ENCODE measurements around the gene GABBR2. TPM values are rescaled to one million over a fixed set of nuclear protein-coding genes. Genes with fewer than 3 reads are reported as not detected.
A peak's percentile ranks its signal among the peaks of the same experiment; 100 is the strongest.

The GABBR2 gene
- total RNA-seq, 1 donor: not detected

DNA sequence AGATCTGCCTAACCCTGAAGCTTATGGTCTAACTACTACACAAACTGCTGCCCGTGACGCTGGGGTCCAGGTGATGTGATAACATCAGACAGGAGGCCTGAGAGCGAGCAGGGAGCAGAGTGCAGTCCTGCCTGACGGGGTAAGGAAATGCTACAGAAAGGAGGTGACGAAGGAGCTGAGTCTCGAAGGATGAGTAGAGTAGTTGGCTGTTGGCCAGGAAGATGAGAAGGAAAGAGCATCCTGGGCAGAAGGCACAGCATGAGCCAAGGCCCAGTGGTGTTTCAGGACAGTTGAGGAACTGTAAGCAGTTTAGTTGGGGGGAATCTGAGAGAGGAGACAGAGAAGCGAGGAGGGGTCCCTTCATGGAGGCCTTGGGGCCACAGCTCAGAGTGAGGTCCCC lies 317.3 kb downstream of the GABBR2 start:
- DNase-seq (ENCODE audit: low read depth): no peak
- TF ChIP-seq, protein P1, sequence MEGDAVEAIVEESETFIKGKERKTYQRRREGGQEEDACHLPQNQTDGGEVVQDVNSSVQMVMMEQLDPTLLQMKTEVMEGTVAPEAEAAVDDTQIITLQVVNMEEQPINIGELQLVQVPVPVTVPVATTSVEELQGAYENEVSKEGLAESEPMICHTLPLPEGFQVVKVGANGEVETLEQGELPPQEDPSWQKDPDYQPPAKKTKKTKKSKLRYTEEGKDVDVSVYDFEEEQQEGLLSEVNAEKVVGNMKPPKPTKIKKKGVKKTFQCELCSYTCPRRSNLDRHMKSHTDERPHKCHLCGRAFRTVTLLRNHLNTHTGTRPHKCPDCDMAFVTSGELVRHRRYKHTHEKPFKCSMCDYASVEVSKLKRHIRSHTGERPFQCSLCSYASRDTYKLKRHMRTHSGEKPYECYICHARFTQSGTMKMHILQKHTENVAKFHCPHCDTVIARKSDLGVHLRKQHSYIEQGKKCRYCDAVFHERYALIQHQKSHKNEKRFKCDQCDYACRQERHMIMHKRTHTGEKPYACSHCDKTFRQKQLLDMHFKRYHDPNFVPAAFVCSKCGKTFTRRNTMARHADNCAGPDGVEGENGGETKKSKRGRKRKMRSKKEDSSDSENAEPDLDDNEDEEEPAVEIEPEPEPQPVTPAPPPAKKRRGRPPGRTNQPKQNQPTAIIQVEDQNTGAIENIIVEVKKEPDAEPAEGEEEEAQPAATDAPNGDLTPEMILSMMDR (IDR thresholded peaks at IDR 0.05; ENCODE audit: insufficient read depth, low read depth, low read length): no peak
- H3K4me3 ChIP-seq (ENCODE audit: low read depth, low read length): no peak overlapping the region

DNA sequence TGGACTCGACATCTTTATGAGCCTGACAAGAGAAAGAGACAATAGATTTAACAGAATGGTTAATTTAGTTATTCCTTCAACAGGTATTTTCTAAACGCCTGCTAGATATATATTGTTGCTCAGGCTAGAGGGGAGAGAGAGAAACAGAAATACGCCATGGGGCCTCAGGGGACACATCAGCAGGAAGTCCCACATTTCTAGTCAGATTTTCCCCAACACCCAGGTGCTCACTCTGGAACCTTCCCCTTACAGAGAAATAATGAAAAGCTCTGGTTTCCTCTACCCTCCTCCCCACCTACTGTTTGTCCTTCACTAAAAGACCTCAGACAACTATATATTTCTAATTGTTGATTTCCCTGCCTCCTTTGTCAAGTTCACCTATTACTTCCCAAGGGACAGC lies 323.0 kb downstream of the GABBR2 start:
- no peak for DNase-seq (ENCODE audit: low read depth)
- no peak overlapping the region for H3K4me3 ChIP-seq (ENCODE audit: low read depth, low read length)
- TF ChIP-seq, protein P1 (IDR thresholded peaks at IDR 0.05; ENCODE audit: insufficient read depth, low read depth, low read length): no peak

DNA sequence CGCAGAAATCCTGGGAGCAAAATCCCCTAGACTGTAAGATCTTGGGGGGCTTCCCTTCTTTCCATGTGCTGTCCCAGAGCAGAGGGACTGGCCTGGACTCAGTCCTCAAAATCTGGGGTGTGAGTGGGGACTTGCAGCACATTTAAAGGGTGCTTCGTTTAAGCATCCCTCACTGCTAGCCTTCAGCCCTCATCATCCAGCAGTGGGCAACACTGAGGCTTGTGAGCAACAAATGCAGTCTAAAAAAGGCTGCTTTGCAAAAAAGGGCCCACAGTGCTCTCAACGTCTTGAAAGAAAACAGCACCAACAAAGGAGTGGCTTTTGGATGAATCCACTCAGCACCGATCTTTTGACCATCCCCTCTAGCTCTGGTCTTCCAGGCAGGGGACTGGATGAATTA lies 325.0 kb downstream of the GABBR2 start:
- no peak for DNase-seq (ENCODE audit: low read depth)
- TF ChIP-seq, protein P1 (IDR thresholded peaks at IDR 0.05; ENCODE audit: insufficient read depth, low read depth, low read length): peak; percentile 44
- no peak overlapping the region for H3K4me3 ChIP-seq (ENCODE audit: low read depth, low read length)

DNA sequence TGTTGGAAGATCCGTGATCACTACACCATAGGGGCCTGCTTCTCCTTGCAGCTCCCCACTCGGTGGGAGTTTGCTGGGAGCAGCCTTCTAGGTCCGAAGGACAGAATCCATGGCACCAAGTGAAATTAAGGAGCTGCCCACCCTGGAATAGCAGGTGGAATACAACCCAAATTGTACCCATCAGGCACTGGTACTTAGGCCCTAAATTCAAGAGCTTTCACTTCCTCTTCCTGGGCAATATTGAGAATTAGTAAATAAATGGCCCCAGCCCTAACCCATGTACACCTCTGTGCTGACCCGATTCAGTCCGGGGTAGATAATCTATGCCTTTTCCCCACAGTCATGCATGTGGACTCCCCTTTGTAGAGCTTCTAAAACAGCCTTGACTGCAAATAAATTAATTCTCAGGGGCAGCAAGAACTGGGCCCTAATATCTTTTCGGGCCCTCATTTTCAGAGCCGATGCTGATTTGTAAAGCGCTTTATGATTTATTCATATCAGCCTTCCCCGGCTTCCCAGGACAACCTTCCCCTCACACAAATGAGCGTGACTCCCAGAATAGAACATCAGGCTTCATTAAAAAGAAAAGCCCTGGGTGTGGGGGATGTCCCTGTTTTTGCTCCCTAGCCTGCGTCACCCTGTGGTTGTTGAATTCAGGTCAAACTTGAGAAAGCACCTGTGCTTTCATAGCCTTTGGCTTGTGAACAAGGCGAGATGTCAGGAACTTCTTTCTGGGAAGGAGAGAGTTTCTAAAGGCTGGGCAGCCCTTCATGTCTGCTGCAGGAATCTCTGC lies 327.2 kb downstream of the GABBR2 start:
- H3K4me3 ChIP-seq (ENCODE audit: low read depth, low read length): no peak overlapping the region
- TF ChIP-seq, protein P1 (IDR thresholded peaks at IDR 0.05; ENCODE audit: insufficient read depth, low read depth, low read length): no peak
- DNase-seq (ENCODE audit: low read depth): no peak

DNA sequence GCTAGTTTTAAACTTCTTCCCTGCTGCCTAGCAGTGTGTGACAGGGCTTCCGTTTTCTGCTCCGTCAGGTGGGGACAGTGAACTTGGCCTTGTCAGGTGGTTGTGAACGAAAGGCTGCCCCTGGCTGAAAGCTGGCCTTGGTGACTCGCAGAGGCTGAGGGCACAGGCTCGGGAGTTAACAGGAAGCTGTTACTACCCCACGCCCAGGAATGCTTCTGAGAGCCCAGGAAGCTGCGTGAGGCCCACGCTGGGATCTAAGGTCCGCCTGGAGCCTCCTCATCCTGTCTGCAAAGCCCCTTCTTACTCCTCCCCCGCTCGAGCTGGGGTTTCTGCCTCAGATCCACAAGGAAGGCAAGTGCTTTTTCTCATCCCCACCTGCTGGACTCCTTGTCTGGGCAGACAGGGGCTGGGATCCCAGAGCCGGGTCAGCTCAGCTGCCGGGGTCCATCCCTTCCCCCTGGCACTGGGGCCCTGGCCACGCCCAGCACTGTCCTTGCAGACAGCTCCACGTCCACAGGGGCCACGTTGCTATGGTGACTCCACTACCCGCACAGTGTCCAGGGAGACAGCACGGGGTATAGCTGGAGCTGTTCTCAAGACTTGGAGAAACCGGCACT lies 328.6 kb downstream of the GABBR2 start:
- H3K4me3 ChIP-seq (ENCODE audit: low read depth, low read length): no peak overlapping the region
- TF ChIP-seq, protein P1 (IDR thresholded peaks at IDR 0.05; ENCODE audit: insufficient read depth, low read depth, low read length): no peak
- peak; percentile 68 for DNase-seq (ENCODE audit: low read depth)

DNA sequence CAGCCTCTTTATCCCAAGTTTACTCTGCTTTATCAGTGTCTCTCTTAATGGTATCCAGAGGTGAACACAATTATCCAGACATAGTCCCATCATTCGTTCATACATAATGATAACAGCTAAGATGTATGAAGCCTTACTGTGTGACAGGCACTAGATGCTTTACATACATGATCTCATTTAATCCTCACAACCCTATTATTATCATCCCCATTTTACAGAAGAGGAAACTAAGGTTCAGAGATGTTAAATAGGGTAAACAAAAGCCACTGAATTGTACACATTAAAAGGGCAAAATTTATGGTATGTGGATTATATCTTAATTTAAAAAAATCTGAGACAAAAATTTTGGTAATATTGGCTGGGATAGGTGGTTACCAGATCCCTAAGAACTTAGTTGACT lies 329.2 kb downstream of the GABBR2 start:
- H3K4me3 ChIP-seq (ENCODE audit: low read depth, low read length): no peak overlapping the region
- TF ChIP-seq, protein P1 (IDR thresholded peaks at IDR 0.05; ENCODE audit: insufficient read depth, low read depth, low read length): no peak
- DNase-seq (ENCODE audit: low read depth): no peak

Measured in fibroblast of villous mesenchyme (primary cell).